ENCODE results near the gene ACTR3C.

ACTR3C gene

DNA sequence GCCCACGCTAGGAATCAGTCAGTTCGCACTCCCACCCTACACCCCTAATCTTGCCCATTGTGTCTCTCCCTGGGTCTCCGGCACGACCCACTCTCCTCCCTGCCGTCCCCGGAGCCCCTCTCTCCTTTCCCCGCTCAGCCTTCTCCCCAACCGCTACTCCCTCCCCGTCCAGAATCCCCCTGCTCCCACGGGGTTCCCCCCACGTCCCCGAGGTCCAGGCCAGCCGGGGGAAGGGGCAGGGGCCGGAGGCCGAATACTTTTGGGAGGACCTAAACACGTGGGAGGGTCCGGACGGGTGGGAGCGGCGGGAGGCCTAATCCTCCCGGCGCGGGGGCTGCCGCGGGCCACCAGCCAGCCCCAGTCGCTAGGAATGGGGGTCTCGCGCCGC, 17.5 kb upstream of the ACTR3C start:
- TF ChIP-seq, protein P1, sequence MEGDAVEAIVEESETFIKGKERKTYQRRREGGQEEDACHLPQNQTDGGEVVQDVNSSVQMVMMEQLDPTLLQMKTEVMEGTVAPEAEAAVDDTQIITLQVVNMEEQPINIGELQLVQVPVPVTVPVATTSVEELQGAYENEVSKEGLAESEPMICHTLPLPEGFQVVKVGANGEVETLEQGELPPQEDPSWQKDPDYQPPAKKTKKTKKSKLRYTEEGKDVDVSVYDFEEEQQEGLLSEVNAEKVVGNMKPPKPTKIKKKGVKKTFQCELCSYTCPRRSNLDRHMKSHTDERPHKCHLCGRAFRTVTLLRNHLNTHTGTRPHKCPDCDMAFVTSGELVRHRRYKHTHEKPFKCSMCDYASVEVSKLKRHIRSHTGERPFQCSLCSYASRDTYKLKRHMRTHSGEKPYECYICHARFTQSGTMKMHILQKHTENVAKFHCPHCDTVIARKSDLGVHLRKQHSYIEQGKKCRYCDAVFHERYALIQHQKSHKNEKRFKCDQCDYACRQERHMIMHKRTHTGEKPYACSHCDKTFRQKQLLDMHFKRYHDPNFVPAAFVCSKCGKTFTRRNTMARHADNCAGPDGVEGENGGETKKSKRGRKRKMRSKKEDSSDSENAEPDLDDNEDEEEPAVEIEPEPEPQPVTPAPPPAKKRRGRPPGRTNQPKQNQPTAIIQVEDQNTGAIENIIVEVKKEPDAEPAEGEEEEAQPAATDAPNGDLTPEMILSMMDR (IDR thresholded peaks at IDR 0.05; ENCODE audit: borderline replicate concordance, insufficient read depth, low read depth, low read length): no peak
- H3K4me3 ChIP-seq (ENCODE audit: low read depth, low read length): no peak overlapping the region

DNA sequence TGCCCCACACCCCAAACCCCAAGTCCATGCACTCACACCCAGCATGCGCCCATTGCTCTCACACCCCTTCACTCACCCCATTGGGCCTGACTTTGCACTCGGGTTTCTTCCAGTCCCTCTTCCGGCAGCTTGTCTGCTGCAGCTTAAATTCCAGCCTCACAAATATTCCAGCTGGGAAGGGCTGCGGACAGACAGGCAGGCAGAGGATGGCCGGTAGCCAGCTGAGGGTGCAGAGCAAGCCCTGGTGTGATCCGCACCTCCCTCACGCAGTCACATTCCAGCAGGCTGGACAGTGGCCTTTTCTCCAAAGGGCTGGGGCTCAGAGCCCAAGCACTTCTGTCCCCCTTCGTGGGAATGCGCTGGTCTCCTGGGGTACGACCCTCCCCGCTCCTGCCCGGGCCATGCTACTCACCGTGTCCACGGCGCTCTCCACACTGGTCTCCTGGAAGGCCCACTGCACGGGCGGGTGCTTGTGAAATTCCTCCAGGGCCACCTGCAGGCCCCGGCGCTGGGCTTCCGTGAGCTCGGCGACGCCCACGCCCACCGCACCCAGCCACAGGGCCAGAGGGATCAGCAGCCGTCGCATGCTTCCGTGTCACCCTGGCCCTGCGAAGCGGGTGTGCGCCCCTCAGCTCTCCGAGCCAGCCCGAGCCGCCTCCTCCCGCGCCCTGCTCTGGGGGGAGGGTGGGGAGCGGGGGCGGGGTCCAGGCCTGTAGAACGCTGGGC, 16.8 kb upstream of the ACTR3C start:
- TF ChIP-seq, protein P1 (IDR thresholded peaks at IDR 0.05; ENCODE audit: borderline replicate concordance, insufficient read depth, low read depth, low read length): no peak
- H3K4me3 ChIP-seq (ENCODE audit: low read depth, low read length): no peak overlapping the region

DNA sequence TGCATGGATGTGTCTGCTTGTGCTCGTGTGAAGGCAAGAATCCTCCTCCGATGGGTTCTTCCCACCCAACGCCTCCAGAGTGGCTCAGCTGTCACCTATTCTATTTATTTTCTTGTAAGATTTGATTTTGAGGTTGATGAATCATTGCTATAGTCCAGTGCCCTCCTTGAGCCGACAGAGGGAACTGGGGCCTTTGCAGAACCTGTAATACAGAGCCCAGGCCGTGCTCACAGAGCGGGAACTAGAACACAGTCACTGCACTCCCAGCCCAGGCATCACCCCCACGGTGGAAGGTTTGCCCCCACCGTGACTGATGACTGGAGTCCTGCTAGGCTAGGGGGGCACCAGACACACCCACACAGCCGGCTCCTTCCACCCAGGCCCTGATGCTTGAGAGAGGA, 16.1 kb upstream of the ACTR3C start:
- no peak overlapping the region for H3K4me3 ChIP-seq (ENCODE audit: low read depth, low read length)
- TF ChIP-seq, protein P1 (IDR thresholded peaks at IDR 0.05; ENCODE audit: borderline replicate concordance, insufficient read depth, low read depth, low read length): no peak

DNA sequence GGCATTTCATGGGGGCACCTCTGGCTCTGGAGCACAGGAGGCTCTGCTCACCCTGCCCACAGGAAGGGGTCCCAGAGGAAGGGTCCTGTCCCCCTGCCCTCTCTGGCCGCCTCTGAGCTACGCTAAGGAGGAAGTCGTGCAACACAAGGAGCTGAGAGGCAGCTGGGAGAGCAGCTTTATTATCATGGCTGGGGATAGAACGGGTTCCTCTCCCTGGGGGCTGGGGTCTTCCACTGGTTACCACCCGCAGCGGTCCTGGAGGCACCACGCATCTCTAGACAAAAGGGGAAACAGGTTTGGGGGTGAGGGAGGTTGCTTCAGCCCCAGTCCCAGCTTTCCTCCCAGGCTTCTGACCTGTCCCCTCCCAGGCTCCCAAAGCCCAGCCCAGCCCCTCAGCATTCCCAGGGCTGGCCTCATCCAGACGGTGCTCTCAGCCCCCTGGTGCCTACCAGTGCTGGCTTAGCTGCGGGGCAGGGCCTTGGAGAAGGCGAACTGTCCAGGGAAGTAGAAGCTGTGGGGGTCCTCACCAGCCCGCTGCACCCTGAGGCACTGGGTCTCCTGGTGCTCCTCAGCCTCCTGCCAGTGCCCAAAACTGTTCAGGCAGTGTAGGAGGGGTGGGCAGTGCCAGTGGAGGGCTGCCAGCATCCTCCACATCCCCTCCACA, 15.0 kb upstream of the ACTR3C start:
- no peak overlapping the region for H3K4me3 ChIP-seq (ENCODE audit: low read depth, low read length)
- TF ChIP-seq, protein P1 (IDR thresholded peaks at IDR 0.05; ENCODE audit: borderline replicate concordance, insufficient read depth, low read depth, low read length): no peak

DNA sequence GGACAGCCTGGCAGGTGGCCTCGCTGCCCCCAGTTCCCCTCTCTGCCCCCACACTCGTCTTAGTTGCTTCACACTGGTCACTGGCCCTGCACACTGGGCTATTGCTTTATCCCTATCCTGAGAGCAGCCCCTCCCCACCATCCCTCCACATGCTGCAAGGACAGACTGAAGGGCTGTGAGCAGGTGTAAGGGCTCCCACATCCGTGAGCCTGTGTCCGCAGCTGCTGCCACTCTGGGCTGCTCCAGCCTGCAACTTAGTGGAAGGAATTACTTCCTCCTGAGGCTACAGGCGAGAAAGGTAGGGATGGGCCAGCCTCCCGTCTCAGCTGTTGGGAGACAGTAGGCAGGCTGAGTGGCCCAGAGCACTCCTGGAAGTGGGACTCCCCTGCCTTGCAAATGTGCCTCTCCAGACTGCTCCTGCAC, 14.3 kb upstream of the ACTR3C start:
- TF ChIP-seq, protein P1 (IDR thresholded peaks at IDR 0.05; ENCODE audit: borderline replicate concordance, insufficient read depth, low read depth, low read length): no peak
- no peak overlapping the region for H3K4me3 ChIP-seq (ENCODE audit: low read depth, low read length)

DNA sequence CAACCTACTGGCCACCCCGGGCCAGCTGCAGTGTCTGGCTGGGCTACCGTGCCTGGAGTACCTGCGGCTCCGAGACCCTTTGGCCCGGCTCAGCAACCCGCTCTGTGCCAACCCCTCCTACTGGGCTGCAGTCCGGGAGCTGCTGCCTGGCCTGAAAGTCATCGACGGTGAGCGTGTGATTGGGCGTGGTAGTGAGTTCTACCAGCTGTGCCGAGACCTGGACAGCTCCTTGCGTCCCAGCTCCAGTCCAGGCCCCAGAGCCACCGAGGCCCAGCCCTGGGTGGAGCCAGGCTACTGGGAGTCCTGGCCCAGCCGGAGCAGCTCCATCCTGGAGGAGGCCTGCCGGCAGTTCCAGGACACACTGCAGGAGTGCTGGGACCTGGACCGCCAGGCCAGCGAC, 13.8 kb upstream of the ACTR3C start:
- TF ChIP-seq, protein P1 (IDR thresholded peaks at IDR 0.05; ENCODE audit: borderline replicate concordance, insufficient read depth, low read depth, low read length): no peak
- H3K4me3 ChIP-seq (ENCODE audit: low read depth, low read length): no peak overlapping the region

DNA sequence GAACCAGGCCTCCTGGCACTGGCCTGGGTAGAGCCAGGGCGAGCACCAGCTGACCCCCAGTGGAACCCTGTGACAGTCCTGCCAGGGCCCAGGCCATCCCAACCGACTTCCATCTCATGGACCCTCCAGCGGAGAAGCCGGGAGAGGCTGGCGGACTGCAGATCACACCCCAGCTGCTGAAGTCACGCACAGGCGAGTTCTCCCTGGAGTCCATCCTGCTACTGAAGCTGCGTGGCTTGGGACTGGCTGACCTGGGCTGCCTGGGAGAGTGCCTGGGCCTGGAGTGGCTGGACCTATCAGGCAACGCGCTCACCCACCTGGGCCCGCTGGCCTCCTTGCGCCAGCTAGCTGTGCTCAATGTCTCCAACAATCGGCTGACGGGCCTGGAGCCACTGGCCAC, 13.4 kb upstream of the ACTR3C start:
- H3K4me3 ChIP-seq (ENCODE audit: low read depth, low read length): no peak overlapping the region
- TF ChIP-seq, protein P1 (IDR thresholded peaks at IDR 0.05; ENCODE audit: borderline replicate concordance, insufficient read depth, low read depth, low read length): no peak
